C4-2B (cell line): ENCODE data around the gene RNF167.

ENCODE experiments used
- H3K27ac ChIP-seq: fragments of 450-650 bp; 2 replicates; pipeline ENCODE4 v1.5.1; 2017
- CTCF ChIP-seq: fragments of 450-650 bp; conservative IDR thresholded peaks from 2 replicates; pipeline ENCODE4 v1.5.1; 2017; ENCODE audit warnings: mild to moderate bottlenecking
- ZFX ChIP-seq: fragments of 450-650 bp; IDR thresholded peaks from 2 replicates; pipeline ENCODE4 v1.6.1; 2017

RNF167 gene

GRCh38 chr17:4965311-4965986, 25.4 kb downstream of the RNF167 start:
- TF ChIP-seq ZFX (no peak), CTCF (no peak)
- peak overlapping the region; percentile 95 for H3K27ac ChIP-seq

GRCh38 chr17:4966844-4967538, 26.9 kb downstream of the RNF167 start:
- peak overlapping the region; percentile 95 for H3K27ac ChIP-seq
- TF ChIP-seq CTCF (no peak), ZFX (peak; percentile 44; the same call in 1 of the 2 replicates)

- H3K27ac ChIP-seq: peak within 1 kb of the TSS; percentile 95
- TF ChIP-seq ZFX (peak; percentile 37; the same call in 1 of the 2 replicates), CTCF (no peak)
These were observed 27.7 kb downstream of the RNF167 start, which contains the start of gene SPAG7 for GRCh38 chr17:4967539-4968485. TSS of gene SPAG7 (minus strand) at chr17:4967817. CDS start at chr17:4967804, 13 bp downstream.

- no peak for TF ChIP-seq CTCF
- no peak for TF ChIP-seq ZFX
- H3K27ac ChIP-seq: peak overlapping the region; percentile 95
These were observed 28.5 kb downstream of the RNF167 start for GRCh38 chr17:4968486-4969046.

- no peak for TF ChIP-seq CTCF
- TF ChIP-seq ZFX: no peak
- H3K27ac ChIP-seq: peak overlapping the region; percentile 95
These were observed 29.0 kb downstream of the RNF167 start for GRCh38 chr17:4969047-4969550.

GRCh38 chr17:4969551-4970173, 29.6 kb downstream of the RNF167 start:
- H3K27ac ChIP-seq: no peak overlapping the region

More at GRCh38 chr17:4969551-4970173, 29.6 kb downstream of the RNF167 start:
- no peak for TF ChIP-seq ZFX
- TF ChIP-seq CTCF: no peak
